T-helper 2 cell treated with Interferon-gamma antibody and Interleukin-4, amounts not matched to agents 100 ng/mL and 5 ng/mL, for 36 hours (primary cell): ENCODE measurements around the gene SRPK1. TPM values are rescaled to one million over a fixed set of nuclear protein-coding genes. Genes with fewer than 3 reads are reported as not detected.

Source experiments
- intact Hi-C: fragments of 100-400 bp; cut with micrococcal nuclease; formaldehyde crosslinking; loops from one replicate; pipeline ENCODE4 v1.15.1; 2023
- total RNA-seq: library from RNA; stranded (reverse); gene quantifications from 2 replicates; pipeline ENCODE4 v1.2.3, GENCODE V29; 2022

SRPK1 gene
- total RNA-seq, 1 donor from 2014 or later: 94.3 TPM

DNA sequence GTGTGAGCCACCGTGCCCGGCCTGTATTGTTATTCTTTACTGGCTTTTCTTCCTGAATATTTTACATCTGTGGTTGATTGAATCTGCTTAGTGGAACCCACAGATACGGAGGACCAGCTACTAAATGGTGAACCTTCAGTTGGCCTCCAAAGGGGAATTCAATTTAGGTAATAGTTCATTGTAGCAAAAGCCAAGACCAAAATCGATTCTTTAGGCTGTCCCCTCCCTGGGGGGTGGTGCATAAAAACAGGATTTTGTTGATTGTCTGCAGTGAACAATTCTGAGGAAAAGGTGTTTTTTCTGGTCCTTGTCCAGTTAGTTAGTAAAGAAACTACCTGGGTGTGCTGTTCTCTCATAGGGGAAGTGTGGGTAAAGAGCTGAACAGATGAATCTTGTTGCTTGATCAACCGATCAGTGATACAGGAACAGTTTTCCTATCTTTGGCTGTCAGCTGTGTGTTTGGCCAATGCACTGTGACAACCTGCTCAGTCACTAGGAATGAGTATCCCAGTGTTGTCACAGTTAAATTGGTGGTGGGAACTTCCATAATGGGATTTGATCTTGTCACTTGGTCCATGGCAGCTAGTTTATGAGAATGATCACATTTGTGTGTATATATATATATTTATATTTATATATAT is 96.2 kb downstream of the SRPK1 start:
- intact Hi-C loops: no loop called here

DNA sequence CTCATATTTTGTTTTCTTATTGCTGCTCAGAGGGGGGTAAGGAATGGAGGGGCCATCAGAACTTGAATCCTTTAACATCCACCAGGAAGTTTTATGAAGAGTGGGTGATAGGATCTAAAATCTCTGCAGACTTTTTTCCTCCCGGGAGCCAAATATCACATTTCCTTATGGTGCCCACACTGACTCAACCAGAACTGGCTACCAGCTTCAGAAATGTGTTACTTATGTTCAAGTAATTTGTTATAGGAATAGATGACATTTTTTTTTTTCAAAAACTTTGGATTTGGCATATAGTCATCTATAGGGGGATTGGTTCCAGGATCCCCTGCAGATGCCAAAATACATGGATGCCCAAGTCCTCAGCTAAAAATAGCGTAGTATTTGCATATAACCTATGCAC is 97.3 kb downstream of the SRPK1 start:
- intact Hi-C loops: no loop called here

DNA sequence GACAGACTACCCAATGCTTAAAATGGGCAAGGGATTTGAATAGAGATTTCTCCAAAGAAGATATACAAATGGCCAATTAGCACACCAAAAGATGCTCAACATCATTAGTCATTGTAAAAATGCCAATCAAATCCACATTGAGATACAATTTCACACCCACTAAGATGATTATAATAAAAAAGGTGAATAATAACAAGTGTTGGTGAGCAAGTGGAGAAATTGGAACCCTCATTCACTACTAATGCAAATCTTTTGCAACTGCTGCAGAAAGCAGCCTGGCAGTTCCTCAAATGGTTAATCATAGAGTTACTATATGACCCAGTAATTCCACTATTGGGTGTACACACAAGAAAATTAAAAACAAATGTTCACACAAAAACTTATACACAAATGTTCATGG is 103.4 kb downstream of the SRPK1 start:
- intact Hi-C loops: no loop called here

DNA sequence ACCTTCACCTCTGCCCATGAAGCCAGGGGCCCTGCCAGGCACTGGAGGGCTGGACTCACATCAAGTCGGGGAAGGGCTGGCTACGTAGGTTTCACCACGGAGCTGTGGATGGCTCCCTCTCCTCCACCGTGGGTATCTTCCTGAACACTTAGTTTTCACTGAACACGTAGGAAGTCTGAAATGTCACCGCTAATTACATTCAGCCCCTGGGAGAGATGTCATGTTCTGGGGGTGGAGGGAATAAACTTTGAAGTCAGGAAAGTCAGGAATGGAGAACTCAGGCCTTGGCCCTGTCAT is 109.3 kb downstream of the SRPK1 start:
- intact Hi-C loops: no loop called here

DNA sequence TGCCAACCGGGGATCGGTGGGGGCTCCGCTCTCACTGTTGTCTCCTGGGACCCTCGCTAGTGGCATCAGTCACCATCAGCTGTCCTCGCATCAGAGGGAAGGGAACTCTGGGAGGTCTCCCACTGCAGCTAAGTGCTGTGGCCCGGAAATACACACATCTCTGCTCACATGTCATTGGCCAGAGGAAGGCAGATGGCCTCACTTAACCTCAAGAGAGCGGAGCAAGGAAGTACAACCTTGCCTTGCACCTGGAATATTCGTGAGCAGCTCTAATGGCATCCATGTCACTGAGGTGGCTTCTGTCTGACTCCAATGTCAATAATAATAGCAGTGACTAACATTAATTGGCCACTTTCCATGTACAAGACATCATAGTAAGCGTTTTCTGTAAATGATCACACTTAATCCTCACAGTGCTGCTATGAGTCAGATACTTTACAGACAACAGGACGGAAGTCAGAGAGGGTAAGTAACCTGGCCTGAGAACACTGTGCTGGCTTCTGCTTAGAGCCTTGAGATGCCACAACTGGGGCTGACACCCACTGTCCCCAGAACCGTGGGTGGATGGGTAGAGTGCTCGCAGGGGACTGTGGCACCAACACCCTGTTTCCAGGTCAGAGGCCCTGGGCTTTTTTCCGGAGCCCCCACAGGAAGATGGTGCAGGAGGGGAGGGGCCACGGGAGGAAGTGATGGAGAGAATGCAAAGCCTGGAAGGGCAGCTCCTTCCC is 109.8 kb downstream of the SRPK1 start:
- intact Hi-C loops: no loop called here

DNA sequence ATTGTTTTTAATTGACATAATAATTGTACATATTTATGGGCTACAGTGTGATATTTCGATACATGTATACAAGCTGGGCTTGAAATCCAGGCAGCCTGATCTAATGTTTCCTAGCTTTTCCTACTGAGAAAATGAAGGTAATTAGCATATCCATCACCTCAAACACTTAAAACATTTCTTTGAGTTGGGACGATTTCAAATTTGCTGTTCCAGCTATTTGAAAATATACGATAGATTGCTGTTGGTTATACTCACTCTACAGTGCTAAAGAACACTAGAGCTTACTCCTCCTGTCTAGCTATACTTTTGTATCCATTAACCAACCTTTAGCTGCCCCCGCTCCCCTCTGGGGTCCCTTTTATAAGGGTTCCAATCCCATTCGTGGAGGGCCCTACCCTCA is 111.1 kb downstream of the SRPK1 start:
- intact Hi-C loops: no loop called here

DNA sequence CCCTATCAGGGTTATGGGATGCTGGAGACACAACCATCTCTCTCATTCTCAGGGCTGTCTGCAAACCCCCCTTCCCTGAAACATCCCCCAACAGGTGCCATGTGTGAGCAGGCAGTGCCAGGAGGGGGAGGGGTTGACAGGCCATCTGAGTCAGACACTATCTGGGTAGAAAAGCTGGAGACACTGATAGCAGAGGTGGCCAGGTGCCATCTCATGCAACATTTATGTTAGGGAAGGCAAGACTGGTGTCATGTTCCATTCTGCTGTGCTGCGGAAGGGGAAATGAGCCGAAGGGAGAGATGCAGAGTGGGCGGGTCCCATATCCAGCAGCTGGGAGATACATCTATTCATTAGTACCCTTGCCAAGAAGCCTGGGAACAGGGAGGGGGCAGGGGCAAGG is 112.2 kb downstream of the SRPK1 start:
- intact Hi-C loops: no loop called here

DNA sequence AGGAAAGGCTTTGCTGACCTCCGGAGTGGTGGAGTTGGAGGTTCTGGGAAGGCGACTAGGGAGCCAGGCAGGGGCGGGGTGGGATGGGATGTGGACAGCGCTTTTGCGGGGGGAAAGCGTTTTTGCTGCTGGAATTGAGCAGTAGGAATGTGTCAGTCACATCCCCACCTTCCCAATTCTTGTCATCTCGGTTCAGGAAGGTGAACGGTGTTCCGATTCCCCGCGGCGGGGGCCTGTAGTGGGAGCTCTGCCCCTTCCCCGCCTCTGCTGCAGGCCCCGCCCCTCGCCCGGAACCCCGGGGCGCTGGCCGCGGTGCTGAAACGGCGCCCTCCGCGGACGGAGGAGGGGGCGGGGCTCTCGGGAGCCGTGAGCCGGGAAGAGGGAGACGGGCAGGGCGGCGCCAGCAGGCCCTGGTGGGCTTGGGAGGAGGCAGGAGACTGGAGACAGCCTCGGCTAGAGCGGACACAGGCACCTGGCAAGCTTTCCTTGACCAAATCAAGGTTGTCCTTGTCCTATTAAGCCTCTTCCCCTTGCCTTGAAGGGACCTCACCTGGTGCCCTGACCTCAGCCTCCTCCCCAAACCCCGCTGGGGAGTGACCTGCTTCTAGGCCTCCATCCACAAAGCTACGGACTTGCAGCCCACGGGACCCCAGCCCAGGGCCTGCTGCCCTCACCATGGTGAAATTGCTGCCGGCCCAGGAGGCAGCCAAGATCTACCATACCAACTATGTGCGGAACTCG is 115.7 kb downstream of the SRPK1 start, which contains the start of gene LHFPL5:
LHFPL5 (plus strand) TSS at position 357 of the 741 bp plus-strand sequence; CDS start at position 676, 319 bp downstream.
- intact Hi-C loops: no loop called here

DNA sequence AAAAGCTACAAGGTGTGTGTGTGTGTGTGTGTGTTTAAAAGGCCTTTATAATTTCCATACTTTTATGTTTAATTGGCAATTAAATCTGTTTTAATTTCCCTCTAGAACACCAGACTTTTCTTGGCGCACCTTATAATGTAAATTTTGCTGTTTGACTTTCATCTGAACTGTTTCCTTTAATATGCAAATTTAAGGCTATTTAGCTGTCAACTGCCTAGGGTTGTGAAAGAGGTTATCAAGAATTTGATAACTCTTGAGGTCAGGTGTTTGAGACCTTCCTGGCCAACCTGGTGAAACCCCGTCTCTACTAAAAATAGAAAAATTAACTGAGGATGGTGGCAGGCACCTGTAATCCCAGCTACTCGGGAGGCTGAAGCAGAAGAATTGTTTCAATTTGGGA is 119.8 kb downstream of the SRPK1 start:
- intact Hi-C loops: no loop called here

DNA sequence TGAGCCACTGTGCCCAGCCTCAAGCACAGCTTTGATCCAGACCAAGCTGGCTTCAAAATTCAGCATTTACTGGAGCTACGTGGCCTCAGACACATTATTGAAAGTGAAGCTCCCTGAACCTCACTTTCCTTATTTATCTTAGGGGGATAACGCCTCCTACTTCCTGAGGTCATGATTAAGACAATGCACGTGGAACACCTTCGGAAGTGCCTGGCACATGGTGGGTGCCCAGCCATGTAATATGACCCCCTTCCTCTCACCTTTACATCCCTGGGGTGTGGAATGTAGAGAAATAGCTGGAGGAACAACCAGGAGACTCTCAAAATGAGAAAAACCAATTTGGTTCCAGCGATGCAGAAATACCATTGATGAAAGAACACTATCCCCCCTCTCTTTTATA is 122.2 kb downstream of the SRPK1 start:
- intact Hi-C loops: no loop called here

DNA sequence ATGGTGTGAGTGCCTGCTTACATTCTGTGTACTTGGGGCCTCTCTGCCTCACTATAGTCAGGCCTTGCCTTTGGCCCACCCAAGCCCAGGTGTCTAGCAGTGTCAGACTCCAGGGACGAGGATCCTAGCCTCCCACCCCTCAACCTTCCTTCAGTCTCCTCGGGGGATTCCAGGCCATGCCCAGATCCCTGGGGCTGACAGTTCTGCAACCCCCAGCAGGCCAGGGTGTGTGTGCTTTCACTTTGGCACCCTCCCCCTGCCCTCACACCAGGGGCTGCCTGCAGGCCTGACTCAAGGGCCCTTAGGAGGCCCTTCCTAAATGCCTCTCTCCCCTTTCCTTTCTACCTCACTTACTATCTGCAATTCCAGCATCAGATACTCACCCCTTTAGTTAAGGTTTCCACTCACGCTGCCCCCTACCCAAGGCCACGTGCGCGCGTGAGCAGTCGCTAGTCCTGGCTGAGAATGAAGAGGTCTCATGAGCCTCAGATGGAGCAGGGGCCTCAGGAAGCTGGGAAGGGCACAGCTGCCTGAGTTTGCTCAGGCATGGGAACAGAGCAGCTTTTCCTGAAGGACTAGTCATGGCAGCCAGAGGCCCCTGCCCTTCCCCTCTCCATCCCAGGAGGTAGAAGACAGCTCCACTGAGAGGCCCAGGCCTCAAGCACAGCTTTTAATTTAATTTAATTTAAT is 122.9 kb downstream of the SRPK1 start:
- intact Hi-C loops: no loop called here

DNA sequence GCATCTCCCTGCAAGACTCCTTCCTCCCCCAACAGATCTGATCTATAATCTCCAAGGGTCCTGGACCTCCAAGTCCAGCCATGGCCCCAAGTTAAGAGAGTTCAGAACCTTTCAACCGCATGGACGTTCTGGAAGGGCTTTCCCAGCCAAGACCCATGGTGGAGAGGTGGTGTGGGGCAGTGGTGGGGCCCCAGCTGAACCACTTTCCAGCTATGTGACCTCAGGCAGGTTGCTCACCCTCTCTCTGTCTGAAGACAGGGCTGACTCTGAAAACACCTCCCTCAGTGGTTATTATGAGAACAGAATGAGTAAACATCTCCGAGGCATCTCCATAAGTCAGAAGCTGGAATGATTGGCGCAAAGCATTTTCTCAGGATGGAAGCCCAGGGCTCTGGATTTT is 124.7 kb downstream of the SRPK1 start:
- intact Hi-C loops: no loop called here

DNA sequence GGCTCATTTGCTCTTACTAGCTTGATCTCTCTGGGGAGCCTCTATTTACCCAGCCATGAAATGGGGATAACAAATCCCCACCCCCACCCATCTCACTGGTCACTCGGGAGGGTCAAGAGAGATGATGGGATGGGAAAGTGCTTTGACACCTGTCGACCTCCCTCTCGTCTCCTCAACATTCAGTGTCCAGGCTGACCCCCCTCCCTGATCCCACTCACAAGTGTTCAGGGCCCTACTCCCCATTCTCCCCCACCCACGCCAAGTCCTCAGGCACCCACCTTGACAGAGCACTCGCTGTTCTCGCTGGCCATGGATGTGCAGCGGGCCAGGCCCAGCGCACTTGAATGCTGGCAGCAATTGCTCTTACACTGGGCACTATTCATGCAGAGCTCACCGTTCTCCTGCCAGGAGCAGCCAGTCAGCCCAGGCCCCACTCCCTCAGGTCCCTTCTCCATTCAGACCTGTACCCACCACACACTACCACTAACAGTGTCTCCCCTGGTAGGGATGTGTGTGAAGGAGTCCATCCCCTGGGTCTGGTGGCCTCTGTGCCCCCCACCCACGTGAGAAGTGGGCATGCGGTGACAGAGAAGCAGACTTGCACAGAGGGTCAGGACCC is 125.3 kb downstream of the SRPK1 start:
- intact Hi-C loops: no loop called here

DNA sequence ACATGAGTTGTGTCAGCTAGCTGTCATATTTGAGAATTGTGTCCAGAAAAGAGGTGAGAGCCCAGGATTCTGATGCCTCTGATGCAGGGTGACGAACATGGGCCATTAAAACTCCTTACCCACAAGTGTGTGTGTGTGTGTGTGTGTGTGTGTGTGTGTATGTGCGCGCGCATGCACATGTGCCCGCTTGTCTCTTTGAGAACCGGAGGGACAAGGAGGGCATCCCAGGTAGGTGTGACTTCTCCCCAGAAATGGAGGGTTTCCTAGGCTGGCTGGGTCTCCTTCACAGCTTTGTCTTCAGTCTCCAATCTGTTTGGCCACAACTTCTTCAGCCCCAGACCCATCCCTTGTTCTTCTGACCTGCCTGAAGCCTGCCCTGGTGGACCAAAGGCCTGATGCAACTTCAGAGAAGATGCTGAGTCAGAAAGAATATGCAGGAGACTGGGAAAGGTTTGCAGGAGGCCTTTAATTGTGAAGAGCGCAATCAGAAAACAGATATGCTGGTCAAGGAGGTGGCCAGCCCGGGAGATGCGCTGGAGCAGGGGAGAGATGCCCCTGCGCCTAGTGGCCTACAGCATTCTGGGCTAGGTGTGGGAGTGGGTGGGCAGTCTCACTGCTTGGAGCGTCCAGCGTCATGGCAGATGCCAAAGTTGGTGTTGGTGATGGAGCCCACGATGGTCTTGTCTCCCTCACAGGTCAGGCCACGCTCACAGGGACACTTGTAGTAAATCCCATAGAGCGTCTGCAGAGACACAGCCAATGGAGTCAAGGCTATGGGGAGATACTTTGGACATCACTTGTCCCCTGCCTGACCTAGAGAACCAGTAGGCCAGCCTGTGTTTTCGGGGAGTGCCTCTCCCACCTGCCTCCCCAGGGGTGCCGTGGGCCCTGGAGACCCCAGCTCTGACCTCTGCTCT is 126.1 kb downstream of the SRPK1 start:
- intact Hi-C loops: no loop called here

DNA sequence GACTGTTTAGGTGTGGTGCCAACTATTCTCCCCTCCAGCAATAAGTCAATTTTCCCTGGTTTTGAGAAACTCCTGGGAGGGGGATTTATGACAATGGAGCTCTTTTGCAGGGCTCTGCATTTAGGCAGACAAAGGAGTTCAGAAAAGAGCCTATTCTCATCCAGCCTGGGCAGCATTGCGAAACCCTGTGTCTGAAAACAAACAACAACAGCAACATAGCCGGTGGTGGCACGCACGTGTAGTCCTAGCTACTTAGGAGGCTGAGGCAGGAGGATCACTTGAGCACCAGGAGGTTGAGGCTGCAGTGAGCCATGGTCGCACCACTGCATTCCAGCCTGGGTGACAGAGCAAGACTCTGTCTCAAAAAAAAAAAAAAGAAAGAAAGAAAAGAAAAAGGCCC is 130.2 kb downstream of the SRPK1 start:
- intact Hi-C loops: no loop called here

DNA sequence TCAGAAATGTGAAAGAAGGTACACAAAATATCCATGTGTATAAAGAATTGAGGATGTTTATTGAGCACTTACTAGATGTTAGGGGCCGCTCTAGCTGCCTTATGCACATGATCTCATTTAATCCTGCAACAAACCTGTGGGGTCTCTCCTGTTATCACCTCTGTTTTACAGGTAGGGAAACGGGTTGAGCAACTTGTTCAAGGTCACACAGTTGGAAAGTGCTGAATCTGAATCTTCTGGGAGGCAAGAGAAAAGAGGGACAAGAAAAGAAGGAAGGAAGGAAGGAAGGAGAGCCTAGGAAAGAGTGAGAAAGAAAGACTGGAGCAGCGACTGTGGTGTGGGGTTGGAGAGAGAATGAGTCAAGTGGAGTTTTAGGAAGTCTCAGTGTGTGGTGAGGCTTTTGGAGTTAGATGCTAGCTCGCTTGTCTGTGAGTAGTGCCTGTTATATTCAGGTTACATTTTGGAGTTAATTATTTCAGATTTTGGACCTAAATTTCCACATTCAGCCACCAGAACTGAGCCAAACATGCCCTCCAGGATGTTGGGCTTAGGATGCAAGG is 132.4 kb downstream of the SRPK1 start:
- intact Hi-C loops: no loop called here

DNA sequence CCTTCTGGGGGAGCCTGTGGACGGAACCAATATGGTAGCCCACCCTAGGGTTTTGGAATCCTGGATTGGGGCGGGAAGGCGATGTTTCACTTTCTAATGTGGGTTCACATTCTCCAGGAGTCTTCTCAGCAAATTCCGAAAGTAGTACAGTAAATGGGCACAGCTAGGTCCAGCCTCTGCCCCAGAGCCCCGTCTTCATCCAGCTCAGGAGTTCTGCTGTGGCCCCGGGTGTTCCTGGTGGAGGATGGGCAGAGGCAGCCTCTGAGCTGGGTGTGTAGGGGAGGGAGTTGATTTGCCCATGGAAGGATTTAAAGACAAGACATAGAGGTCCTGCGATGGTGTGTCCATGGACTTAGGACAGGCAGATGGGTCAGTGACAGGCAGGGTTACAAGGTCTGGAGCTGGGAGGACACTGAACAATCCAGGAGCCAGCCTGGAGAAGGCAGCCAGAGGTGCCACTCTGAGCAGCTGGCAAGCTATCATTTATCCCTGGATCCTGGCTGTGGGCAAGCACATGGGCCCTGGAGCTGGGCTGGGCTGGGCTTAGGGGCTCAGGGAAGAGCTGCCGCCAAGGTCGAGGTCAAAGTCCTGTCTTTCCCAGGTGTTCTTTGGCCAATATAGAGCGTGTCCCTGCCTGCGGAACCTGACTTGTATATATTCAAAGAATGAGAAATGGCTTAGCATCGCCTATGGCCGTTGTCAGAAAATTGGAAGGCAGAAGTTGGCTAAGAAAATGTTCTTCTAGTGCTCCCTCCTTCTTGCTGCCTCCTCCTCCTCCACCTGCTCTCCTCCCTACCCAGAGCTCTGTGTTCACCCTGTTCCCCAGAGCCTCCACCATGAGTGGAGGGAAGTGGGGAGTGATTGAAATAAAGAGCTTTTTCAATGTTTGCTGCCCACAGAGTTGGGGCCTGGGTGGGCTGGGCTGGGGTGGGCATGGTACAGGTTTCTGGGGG is 133.4 kb downstream of the SRPK1 start:
- intact Hi-C loops: no loop called here

DNA sequence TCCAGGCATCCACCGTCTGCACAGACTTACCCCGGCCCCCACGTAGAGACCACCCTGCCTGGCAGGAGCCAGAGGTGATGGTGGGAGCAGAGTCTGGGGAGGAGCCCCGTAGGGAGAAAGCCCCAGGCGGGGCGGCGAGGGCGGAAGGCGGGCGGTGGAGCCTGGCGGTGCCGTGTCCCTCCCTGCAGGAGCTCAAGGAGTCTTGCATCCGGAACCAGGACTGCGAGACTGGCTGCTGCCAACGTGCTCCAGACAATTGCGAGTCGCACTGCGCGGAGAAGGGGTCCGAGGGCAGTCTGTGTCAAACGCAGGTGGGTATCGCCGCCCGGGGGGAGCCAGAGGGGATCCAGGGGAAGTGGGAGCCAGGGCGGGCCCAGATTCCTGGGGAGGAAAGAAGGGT is 134.1 kb downstream of the SRPK1 start:
- intact Hi-C loops: no loop called here

DNA sequence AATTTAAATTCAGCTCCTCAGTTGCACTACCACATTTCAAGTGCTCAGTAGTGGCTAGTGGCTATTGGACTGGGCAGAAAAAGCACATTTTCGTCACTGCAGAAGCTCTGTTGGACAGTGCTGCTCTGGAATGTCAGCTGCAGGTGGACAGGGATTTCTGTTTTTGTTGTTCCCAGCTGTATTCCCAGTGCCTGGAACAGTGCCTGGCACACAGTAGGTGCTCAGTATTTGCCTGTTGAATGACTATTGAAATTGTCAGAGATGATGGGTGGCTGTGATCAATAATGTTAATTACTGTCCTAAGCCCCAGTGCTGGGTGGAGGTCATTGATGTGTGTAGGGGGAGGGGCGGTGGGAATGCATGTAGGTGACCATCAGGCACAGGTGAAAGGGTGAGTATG is 134.6 kb downstream of the SRPK1 start:
- intact Hi-C loops: no loop called here
